ENCODE measurements around the gene WFDC5.

The WFDC5 gene

DNA sequence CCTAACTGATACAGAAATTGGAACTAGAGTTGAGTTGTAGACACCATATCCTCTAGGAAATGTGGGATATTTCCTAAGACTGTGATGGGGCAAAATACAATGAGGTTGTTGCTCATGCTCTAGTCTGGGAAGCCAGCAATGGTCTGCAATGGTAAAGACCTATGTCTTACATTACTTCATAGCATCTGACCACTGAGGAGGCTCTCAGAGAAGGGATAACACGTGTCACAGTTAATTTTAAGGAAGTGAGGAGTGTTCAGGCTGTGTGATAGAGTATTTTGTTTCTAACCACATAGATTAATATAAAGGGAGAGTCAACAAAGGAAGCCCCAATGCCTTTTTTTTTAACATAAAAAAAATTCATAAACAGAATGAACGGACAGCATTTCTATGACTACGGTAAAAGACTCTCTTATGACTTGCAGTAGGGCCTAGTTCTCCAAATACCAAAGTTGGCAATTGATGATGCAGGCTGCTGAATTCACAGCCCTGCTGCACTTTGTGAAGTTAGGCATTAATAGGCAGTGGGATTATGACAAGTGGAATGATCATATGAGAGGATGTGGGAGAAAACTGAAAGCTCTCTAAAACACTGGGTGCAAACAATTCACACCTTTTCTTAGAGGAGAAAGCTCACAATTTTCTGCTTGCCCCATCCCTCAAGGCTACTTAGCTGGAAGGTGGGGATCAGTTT, 27.7 kb downstream of the WFDC5 start:
- no peak for DNase-seq

DNA sequence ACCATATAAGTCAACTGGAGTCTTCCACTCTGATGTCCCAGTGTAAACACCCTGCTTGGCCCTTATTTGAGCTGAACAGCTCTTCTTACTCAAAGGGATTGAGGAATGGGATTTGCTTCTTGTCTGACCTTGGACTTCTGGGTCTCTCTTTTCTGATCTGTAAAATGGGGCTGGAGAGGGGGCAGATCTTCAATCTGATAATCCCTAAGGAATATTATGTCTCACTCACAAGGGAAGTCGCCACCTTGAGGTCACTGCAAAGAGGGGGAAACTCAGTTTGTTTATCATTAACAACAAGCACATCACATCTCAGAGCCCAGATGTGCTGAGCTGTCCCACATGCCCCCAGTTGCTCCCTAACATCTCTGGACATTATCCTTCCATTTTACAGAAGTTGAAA, 29.1 kb downstream of the WFDC5 start:
- no peak for DNase-seq

DNA sequence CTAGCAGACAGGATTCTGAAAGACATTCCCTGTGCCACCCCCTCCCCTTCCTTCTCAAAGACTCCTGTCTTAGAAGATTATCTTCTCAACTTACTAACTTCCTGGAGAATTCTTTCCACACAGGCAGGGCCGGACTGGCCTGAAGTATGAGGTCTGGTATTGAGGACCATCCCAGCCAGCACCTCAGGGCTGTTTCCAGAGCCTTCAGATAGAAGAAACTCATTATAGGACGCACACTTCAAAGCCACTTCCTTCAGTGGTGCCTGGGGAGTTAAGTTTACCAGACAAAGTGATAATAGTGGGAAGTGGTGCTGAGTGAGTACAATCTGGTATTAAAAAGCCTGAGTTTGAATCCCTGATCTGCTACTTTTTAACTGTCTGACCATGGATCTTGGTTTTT, 29.7 kb downstream of the WFDC5 start:
- DNase-seq, result no peak

DNA sequence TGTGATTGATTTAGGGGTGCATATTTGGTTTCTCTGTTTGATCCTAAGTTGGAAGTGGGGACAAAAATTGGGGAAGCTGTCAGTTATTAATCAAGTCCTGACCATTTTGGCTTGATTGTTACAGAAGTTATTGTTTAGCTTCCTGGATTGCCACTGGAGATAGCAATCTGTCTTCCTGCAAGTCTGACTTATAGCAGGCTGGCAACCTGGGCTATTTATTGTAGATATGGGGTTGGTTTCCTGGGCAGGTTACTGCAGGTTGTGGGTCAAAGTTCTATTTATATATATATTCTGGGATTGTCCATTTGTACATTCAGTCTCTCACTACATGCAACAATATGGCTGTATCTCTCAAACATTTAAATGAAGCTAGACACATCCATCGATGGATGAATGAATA, 31.8 kb downstream of the WFDC5 start:
- DNase-seq, result no peak

DNA sequence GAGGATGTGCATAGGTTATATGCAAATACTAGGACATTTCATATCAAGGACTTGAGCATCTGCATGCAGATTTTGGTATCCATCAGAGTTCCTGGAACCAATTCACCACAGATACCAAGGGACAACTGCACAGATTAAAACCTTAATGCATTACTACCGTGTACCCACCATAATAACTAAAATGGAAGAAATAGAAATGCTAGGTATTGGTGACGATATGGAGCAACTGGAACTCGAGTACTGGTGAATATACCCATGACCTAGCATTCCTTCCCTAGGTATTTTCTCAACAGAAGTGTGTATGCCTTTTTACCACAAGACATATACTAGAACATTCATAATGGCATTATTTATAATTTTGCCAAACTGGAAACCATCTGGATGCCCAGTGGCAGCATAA, 32.5 kb downstream of the WFDC5 start:
- DNase-seq, result no peak

DNA sequence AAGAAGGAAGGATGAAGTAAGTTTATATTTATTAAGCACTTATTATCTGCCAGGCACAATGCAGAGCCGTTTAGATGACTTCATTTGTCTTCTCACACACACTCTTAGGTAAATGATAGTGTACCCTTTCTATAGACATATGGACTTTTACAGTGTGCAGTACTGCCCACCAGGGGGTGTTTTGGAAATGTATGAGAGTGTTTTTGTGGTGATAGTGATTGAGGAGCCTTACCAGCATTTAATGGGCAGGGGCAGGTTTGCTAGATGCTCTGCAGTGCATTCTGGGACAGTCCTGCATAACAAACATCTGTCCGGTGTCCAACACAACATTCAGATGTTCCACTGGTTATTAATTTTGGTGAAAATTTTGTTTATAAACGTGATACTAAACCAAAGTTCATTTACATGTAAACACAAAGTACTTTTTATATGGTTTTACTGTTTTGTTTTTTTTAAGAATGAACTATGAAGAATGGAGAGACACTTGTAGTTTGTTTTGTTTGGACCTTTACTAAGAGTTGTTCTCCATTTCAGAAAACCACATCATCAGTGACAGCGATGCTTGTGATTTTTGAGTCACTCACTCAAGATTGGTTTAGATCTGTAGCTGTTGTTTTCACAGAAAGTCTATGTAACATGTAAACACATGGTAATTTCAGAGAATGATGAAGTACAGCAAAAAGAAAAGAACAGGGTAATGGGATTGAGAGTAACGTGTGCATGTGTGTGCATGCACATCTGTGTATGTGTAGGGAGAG, 33.9 kb downstream of the WFDC5 start:
- DNase-seq, result no peak

DNA sequence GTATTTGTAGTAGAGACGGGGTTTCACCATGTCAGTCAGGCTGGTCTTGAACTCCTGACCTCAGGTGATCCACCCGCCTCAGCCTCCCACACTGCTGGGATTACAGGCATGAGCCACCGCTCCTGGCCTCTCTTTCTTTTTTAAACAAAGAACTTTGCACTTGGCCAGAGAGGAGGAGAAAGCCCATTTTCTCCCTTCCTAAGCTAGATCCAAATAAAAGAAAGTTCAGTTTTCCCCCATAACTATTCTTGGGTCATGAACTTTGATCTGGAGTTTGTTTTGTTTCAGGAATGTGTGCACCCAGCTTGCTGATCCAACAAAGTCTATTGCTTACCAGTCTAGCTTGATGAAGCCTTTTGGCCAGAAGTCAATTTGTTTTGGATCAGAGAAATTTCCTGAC, 37.4 kb downstream of the WFDC5 start:
- DNase-seq, result no peak

DNA sequence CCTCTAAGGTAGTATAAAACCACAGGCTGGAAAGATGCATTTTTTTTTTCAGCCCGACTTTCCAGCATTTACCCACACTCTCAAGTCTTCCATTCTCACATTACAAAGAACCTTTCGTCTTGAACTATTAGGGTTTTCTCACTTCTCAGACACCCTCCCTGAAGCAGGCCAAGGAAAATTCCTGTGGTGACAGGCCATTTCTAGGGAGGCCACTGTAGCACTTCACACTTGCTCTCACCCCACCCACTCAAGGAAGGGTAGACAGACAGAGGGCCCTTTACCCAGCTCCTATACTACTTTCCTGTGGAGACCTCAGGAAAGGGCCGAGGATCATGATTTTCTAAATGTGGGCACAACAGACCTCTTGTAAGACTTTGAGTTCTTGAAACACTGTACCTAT, 41.8 kb downstream of the WFDC5 start:
- no peak for DNase-seq

DNA sequence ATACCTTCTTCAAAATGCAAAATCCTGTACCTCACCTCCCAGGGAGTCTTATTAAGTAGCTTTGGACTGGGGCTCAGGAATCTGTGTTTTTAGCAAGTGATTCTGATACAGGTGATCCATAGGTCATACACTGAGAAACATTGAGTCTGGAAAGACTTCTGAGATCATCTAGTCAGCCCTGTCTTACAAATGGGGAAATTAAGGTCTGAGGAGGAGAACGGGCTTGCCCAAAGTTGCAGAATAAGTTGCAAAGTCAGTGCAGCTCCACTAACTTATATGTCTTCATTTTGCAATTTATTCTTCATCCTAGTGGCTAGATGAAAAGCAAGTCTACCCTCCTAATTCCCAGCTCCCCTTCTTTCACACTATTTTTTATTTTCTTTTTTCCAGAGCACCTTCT, 42.9 kb downstream of the WFDC5 start:
- DNase-seq, result no peak

DNA sequence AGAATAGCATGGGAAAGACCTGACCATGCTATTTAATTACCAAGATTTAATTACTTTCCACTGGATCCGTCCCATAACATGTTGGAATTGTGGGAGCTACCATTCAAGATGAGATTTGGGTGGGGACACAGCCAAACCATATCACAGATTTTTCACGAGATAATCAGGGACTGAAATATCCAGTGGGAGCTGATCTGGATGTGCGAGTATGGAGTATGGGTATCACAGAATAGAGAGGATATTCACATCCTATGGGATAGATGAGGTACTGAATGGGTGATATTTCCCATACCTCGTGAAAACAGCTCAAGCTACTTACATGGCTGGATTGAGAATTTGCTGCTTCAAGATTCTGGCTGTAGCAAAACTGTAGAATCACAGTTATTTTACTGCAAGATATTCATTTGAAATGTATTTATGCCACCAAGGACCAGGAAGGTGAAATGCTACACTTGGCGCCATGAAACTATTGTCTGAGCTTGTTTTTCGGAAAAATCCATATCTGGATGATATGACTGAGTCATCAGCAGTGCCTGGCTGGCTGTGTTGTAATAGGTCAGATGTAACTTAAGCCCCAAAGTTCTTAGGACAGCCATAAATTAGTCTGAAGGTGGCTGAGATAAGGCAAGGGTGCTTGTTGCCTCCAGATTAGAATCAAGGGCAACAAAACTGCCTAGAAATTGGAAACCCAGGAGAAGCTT, 43.9 kb downstream of the WFDC5 start:
- DNase-seq, result no peak

DNA sequence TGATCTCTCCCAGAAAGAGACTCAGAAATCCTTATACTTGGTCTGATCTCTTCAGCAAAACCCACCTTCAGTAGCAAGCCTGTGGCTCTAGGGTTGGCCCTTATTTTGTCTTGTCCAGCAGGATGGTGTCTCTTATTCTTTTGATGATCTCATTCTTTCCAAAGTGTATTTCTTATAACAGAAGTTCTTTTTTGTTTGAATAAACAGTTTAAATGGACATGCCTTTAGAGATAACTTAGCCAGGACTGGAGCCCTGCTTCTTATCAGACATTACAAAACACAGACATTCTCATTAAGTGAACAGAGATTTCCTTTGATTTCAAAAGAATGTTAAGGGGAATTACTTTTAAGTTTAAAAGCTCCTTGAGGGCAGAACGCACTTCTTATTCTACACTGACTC, 45.7 kb downstream of the WFDC5 start:
- no peak for DNase-seq

DNA sequence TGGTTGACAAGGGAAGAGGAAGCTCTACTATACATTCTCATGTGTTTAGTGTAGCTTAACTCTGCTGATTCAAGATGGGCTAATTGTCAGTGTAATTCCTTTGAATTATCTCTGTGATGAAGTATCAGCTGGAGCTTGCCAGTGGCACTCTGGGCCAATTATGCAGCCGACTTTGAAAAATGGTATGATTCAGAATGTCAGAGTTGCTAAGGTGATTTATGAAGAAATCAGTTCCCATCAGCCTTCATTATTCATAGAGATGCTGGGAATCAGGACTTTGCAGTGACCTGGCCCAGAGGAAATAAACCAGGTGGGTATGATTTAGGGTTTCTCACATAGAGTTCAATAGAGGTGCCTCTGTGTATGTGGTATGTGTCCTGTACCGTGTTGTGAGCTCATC, 47.4 kb downstream of the WFDC5 start:
- no peak for DNase-seq

DNA sequence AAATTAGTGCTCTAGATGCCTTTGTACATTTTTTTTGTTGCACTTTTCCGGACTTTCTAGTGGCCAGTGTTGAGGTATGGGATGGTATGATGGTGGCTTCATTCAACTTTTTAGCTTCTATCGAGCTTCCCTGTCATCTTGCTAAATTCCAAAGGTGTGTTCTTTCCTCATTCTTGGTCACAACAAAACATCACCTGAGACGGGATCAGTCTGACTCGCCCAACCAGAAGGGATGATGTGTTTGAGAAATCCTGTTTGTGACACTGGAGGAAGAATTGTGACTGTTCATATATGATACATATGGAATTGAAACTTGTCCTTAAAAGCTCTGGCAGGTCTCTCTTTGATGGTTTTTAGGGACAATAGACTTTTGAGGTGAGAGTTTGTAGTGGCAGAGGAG, 47.9 kb downstream of the WFDC5 start:
- DNase-seq, result no peak

DNA sequence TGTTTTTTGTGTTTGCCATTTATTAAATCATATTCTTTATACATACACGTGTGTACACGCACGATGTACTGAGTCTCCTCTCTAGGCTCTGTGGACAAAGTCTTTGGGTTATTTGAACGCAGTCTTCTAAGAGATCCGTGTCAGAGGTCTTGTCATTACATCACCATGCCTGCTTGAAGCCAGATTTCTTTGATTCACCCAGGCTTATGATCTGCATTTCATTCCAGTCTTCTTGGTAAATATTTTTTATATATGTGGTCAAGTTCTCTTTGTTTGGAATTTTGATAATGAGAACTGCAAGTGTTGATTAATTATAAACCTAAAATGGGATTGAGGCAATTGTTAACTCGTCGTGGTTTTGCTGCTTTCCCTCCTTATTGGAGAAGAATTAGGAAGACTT, 48.6 kb downstream of the WFDC5 start:
- DNase-seq, result no peak

DNA sequence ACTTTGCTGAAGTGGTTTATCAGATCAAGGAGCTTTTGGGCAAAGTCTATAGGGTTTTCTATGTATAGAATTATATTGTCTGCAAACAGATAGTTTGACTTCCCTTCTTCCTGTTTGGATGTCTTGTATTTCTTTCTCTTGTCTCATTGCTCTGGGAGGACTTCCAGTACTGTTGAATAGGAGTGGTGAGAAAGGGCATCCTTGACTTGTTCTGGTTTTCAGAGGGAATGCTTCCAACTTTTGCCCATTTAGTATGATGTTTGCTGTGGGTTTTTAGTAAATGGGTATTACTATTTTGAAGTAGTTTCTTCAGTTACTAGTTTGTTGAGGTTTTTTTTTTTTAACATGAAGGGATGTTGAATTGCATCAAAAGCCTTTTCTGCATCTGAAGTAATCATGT, 50.2 kb downstream of the WFDC5 start:
- no peak for DNase-seq

DNA sequence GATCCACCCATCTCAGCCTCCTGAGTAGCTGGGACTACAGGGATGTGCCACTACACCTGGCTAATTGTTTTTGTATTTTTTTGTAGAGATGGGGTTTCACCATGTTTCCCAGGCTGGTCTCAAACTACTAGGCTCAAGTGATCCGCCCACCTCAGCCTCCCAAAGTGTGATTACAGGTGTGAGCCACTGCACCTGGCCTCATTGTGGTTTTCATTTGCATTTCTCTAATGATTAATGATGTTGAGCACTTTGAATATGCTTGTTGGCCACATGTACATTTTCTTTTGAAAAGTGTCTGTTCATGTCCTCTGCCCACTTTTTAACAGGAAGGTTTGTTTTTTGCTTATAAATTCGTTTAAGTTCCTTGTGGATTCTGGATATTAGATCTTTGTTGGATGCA, 51.9 kb downstream of the WFDC5 start:
- DNase-seq, result peak in 1 of 2 experiments; percentile 28

DNA sequence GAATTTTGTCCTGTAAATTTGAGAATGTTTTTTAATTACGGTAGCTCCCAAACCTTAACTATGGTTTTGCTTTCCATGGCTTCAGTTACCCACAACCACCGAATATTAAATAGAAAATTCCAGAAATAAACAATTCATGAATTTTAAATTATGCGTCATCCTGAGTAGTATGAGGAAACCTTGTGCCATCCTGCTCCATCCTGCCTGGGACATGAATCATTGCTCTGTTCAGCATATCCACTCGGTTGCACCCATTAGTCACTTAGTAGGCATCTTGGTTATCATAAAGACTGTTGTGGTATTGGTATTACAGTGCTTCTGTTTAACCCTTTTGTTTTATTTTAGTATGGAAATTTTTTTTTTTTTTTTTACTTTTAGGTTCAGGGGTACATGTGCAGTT, 53.7 kb downstream of the WFDC5 start:
- no peak for DNase-seq

DNA sequence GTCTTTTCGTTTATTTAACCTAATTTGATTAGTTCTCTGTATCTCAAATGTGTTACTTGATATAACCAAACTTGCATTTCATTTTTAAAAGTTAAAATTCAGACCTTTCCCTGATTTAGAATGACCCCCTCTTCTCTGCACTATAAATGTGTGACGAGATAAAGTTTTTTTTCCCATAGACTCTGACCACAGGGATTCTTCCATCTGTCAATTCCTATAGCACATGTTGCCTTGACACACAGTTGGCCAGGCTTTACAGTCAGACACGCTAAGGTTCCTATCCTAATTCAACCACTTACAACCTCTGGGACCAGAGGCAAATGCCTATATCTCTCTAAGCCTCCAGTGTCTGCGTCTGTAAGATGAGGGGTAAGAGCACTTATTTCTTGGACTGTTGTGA, 54.7 kb downstream of the WFDC5 start:
- no peak for DNase-seq
